K562 (cell line): ENCODE results near the gene GALP. TPM values are rescaled to one million over a fixed set of nuclear protein-coding genes. Genes with fewer than 3 reads are reported as not detected.

Source experiments
- ATAC-seq: fragments of 200-7000 bp; cut with Tn5 transposase; 3 replicates; pipeline ENCODE4 v1.9.1; 2020; ENCODE audit warnings: moderate library complexity
- BruUV-seq: library from RNA; stranded (reverse); fragments of 400-500 nt; replicated peaks from 2 replicates; lab custom pipeline; 2021; lab: Mats Ljungman, UMichigan
- CTCF ChIA-PET: fragments of 300-600 bp; formaldehyde crosslinking; extraction: SDS; loops from one replicate; lab custom pipeline; 2021; ENCODE audit warnings: low intra/inter-chr PET ratio; lab: Yijun Ruan, JAX
- POLR2A ChIA-PET: fragments of 300-600, 350-650 bp; sonication (Branson Sonifier 250); formaldehyde crosslinking; extraction: SDS; loops from one replicate; lab custom pipeline; 2021; ENCODE audit warnings: antibody characterized with exemption, inconsistent platforms; lab: Yijun Ruan, JAX
- DNase-seq, 4 experiments: peaks; one replicate each; pipeline versions ENCODE4 v3.0.0 to v3.0.0-alpha.2; 2011 to 2018; ENCODE audit warnings: low spot score in 3 of 4, mixed read lengths in 3 of 4; ENCODE audit errors: extremely low read depth in 1 of 4
- FAIRE-seq: peaks from 2 replicates; lab custom pipeline; 2011; peaks lifted over from hg19 to GRCh38; lab: Jason Lieb, UNC
- H2AFZ ChIP-seq: 2 replicates; pipeline ENCODE4 v1.6.0; 2011; ENCODE audit warnings: low read depth, low read length, control low read depth, inconsistent platforms
- H3K27ac ChIP-seq: fragments of 200-600 bp; 3 replicates; pipeline ENCODE4 v1.8.0; 2011; ENCODE audit warnings: low read depth, mild to moderate bottlenecking, control low read depth, inconsistent platforms, low read length, moderate library complexity, mixed read lengths; ENCODE audit errors: extremely low read depth
- H3K27me3 ChIP-seq, 2 experiments: fragments of 300-600 bp in 1 of 2; 2 replicates in 1 of 2; 3 replicates in 1 of 2; pipeline versions ENCODE4 v1.6.0 to v1.8.0; 2011; ENCODE audit warnings: inconsistent platforms in 2 of 2, low read length in 2 of 2, mild to moderate bottlenecking in 1 of 2, mixed read lengths in 1 of 2, moderate library complexity in 1 of 2; ENCODE audit not compliant: control insufficient read depth in 2 of 2, insufficient read depth in 2 of 2
- H3K36me3 ChIP-seq: fragments of 300-600 bp; 3 replicates; pipeline ENCODE4 v1.8.0; 2011; ENCODE audit warnings: mild to moderate bottlenecking, low read length, inconsistent platforms; ENCODE audit not compliant: control insufficient read depth, insufficient read depth
- H3K4me1 ChIP-seq, 2 experiments: fragments of 200-600 bp in 1 of 2; replicated peaks in 1 of 2; 2 replicates in 1 of 2; 3 replicates in 1 of 2; pipeline versions ENCODE4 v1.5.1 to v1.8.0; 2011; ENCODE audit warnings: inconsistent platforms in 2 of 2, low read length in 2 of 2, mild to moderate bottlenecking in 1 of 2, mixed read lengths in 1 of 2, moderate library complexity in 1 of 2; ENCODE audit not compliant: control insufficient read depth in 2 of 2, insufficient read depth in 2 of 2
- H3K4me2 ChIP-seq: 2 replicates; pipeline ENCODE4 v1.6.1; 2011; ENCODE audit warnings: low read length, control low read depth, inconsistent platforms, mixed read lengths; ENCODE audit not compliant: insufficient read depth
- H3K4me3 ChIP-seq: fragments of 200-600 bp; sonication (generic), shearing (Covaris generic); 2 replicates; pipeline ENCODE4 v1.5.1; 2016; ENCODE audit warnings: control low read depth, inconsistent platforms
- H3K79me2 ChIP-seq: fragments of 200-600 bp; 3 replicates; pipeline ENCODE4 v1.8.0; 2011; ENCODE audit warnings: low read length, inconsistent platforms; ENCODE audit not compliant: control insufficient read depth, insufficient read depth
- H3K9ac ChIP-seq, 2 experiments: 2 replicates each; pipeline versions ENCODE4 v1.6.0 to v1.6.1; 2011; ENCODE audit warnings: low read depth in 2 of 2, low read length in 2 of 2, control low read depth in 1 of 2, inconsistent platforms in 1 of 2, mild to moderate bottlenecking in 1 of 2, mixed read lengths in 1 of 2; ENCODE audit not compliant: insufficient read depth in 1 of 2
- H3K9me1 ChIP-seq: one replicate; pipeline ENCODE4 v1.6.0; 2011; ENCODE audit warnings: inconsistent platforms, mild to moderate bottlenecking, low read length, moderate library complexity; ENCODE audit not compliant: control insufficient read depth, insufficient read depth
- H3K9me3 ChIP-seq: replicated peaks from 2 replicates; pipeline ENCODE4 v1.5.1; 2011; ENCODE audit warnings: low read depth, low read length, inconsistent platforms; ENCODE audit not compliant: control insufficient read depth, insufficient read depth
- H4K20me1 ChIP-seq: replicated peaks from 2 replicates; pipeline ENCODE4 v1.6.1; 2011; ENCODE audit warnings: low read length, inconsistent platforms, mixed read lengths; ENCODE audit not compliant: control insufficient read depth, insufficient read depth
- CREB3 ChIP-seq: fragments of 450-650 bp; conservative IDR thresholded peaks from 2 replicates; pipeline ENCODE4 v1.6.1; 2016; ENCODE audit warnings: missing genetic modification characterization, low read depth, mild to moderate bottlenecking, missing compliant biosample characterization, moderate library complexity
- MTA2 ChIP-seq: fragments of 450-650 bp; IDR thresholded peaks from 2 replicates; pipeline ENCODE4 v1.6.1; 2016; ENCODE audit warnings: low read depth
- NFIC ChIP-seq: fragments of 450-650 bp; IDR thresholded peaks from 2 replicates; pipeline ENCODE4 v1.6.1; 2017; ENCODE audit warnings: mild to moderate bottlenecking, inconsistent platforms
- NR2C1 ChIP-seq, 2 experiments: fragments of 450-650 bp; IDR thresholded peaks; 2 replicates each; pipeline ENCODE4 v1.6.1; 2017; ENCODE audit warnings: mild to moderate bottlenecking in 2 of 2, antibody characterized with exemption in 1 of 2, inconsistent platforms in 1 of 2, missing compliant biosample characterization in 1 of 2, missing genetic modification characterization in 1 of 2
- SNRNP70 ChIP-seq: fragments of 200-400 bp; formaldehyde crosslinking; optimal IDR thresholded peaks from 2 replicates; pipeline ENCODE3; 2017; ENCODE audit warnings: low read depth, low read length
- THRAP3 ChIP-seq: fragments of 450-650 bp; IDR thresholded peaks from 2 replicates; pipeline ENCODE4 v1.6.1; 2016; ENCODE audit warnings: mild to moderate bottlenecking, inconsistent platforms, borderline replicate concordance
- TSC22D4 ChIP-seq: fragments of 450-650 bp; IDR thresholded peaks from 2 replicates; pipeline ENCODE4 v1.6.1; 2016; ENCODE audit warnings: missing genetic modification characterization, missing biosample characterization, control low read depth
- ZNF77 ChIP-seq: fragments of 250-450 bp; sonication (Bioruptor Pico); IDR thresholded peaks from 2 replicates; pipeline ENCODE4 v1.5.0; 2020
- ZSCAN32 ChIP-seq: fragments of 450-650 bp; formaldehyde crosslinking; IDR thresholded peaks from 2 replicates; pipeline ENCODE4 v1.4.0; 2020; ENCODE audit warnings: mild to moderate bottlenecking, moderate library complexity
- WGBS: fragments of 100-300 bp; shearing (Covaris generic); methylation state at CpG from one replicate; pipeline ENCODE4 v1.1.6; 2016; ENCODE audit warnings: low coverage, mixed read lengths; ENCODE audit not compliant: insufficient coverage; ENCODE audit errors: missing lambda C conversion rate; 5-methylcytosine and 5-hydroxymethylcytosine counted together
- in situ Hi-C: fragments of 300-500 bp; cut with MboI; formaldehyde crosslinking; loops from 4 replicates; pipeline ENCODE4 v1.15.0; 2018; ENCODE audit warnings: inconsistent platforms, mixed read lengths
- intact Hi-C: fragments of 100-400 bp; cut with micrococcal nuclease; formaldehyde crosslinking; loops from 2 replicates; pipeline ENCODE4 v1.14.2; 2022
- polyA plus RNA-seq, 8 experiments: library from polyadenylated mRNA; depleted of rRNA in 4 of 8; stranded (reverse) in 5 of 8; unstranded in 3 of 8; fragments of >200 nt; fragmentation: Nextera tagmentation in 2 of 8; fragmentation: Illumina TruSeq in 1 of 8; extraction: Ambion mirVana in 2 of 8; extraction: Trizol in 1 of 8; gene quantifications; 2 replicates each; pipeline versions ENCODE4 v1.2.1 to v1.2.3, GENCODE V29; 2011 to 2014; ENCODE audit warnings: inconsistent platforms in 1 of 8, missing spikeins in 1 of 8
- total RNA-seq, 7 experiments: library from RNA; depleted of rRNA in 6 of 7; stranded (reverse); fragments of >200 nt in 6 of 7; fragmentation: Illumina TruSeq in 2 of 7; extraction: Trizol in 2 of 7; gene quantifications; 2 replicates each; pipeline versions ENCODE4 v1.2.1 to v1.2.3, GENCODE V29; 2011 to 2021; ENCODE audit warnings: low replicate concordance in 1 of 7
- TF ChIP-seq, protein P1 (sequence below), 2 experiments: fragments of 200-800 bp in 1 of 2; sonication (Bioruptor generic) in 1 of 2; sonication (generic) in 1 of 2; formaldehyde crosslinking in 1 of 2; IDR thresholded peaks in 1 of 2; conservative IDR thresholded peaks in 1 of 2; 2 replicates each; pipeline versions ENCODE4 v1.5.0 to v1.6.1; 2016 to 2020; ENCODE audit warnings: missing compliant biosample characterization in 1 of 2, missing genetic modification characterization in 1 of 2, missing genetic modification reagents in 1 of 2

GALP gene
- total and polyA plus RNA-seq, 9 of the 15 experiments (the other 6 are each of a cell fraction or from before 2014, with no cell fraction given) = not detected

DNA sequence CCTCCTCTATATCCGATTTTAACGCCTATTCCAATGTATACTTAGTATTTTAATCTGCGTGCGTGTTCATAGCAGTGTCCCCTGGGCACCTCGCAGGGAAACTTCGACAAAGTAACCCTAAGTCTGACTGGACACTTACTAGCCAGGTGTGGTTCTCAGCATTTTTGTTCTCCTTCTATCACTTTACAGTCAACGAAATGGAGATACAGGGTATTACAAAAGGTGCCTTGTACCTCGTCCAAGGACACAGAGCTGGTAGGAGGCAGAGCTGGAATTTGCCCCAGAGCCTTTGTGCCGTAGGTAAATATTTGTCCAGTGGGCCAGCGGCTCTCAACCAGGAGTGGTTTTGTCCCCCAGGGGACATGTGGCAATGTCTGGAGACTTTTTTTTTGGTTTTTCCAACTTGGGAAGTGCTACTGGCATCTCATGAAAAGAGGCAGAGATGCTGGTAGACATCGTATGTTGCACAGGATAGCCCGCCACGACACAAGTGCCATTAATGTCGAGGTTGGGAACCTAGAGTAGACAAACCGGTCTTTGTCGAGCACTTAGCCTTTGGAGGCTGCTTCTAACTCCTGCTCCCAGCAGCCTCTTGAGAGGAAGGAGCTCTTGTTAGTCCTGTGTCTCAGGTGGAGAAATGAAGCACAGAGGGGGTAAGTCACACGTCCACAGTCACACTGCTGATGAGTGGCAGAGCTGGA is 33.6 kb upstream of the GALP start:
- in situ Hi-C loops = loop anchor here (25.0 kb wide), 1 partner anchor 980 kb away; the partner anchor contains the start of genes DNAAF3 and TNNI3
- BruUV-seq = TSS peak; percentile 48
- no peak for TF ChIP-seq CREB3 (tag)
- no peak for TF ChIP-seq ZSCAN32 (CRISPR knock-in tag)
- no peak for TF ChIP-seq THRAP3
- no peak for TF ChIP-seq MTA2
- TF ChIP-seq, protein P1, sequence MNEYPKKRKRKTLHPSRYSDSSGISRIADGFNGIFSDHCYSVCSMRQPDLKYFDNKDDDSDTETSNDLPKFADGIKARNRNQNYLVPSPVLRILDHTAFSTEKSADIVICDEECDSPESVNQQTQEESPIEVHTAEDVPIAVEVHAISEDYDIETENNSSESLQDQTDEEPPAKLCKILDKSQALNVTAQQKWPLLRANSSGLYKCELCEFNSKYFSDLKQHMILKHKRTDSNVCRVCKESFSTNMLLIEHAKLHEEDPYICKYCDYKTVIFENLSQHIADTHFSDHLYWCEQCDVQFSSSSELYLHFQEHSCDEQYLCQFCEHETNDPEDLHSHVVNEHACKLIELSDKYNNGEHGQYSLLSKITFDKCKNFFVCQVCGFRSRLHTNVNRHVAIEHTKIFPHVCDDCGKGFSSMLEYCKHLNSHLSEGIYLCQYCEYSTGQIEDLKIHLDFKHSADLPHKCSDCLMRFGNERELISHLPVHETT (CRISPR knock-in tag; conservative IDR thresholded peaks at IDR 0.05 in 1 of 2, IDR thresholded peaks at IDR 0.05 in 1 of 2) = no peak
- no peak for TF ChIP-seq ZNF77 (CRISPR knock-in tag)
- no peak for TF ChIP-seq NR2C1 (IDR thresholded peaks at IDR 0.05)
- no peak for TF ChIP-seq NR2C1 (tag; IDR thresholded peaks at IDR 0.05)
- no peak for TF ChIP-seq TSC22D4 (tag)
- TF ChIP-seq SNRNP70 = no peak
- TF ChIP-seq NFIC = no peak
- ChIA-PET CTCF (no interaction called here), POLR2A (interaction anchor here (1.3 kb wide), 1 partner anchor 21 kb away, joined by 4 read pairs; the partner anchor contains the start of gene ZNF787)
- ATAC-seq (no peak), DNase-seq (no peak), FAIRE-seq (no peak)
- Histone ChIP-seq H3K4me2 (peak overlapping the region; percentile 81), H3K9me3 (no peaks in the 10 kb centered on the region), H3K9me1 (no peaks in the 10 kb centered on the region), H3K79me2 (peaks cover 41% of the 10 kb centered on the region), H3K27ac (peak overlapping the region; percentile 12; the same call in 1 of the 3 replicates), H3K27me3 (no peaks in the 10 kb centered on the region), H4K20me1 (no peaks in the 10 kb centered on the region), H3K4me3 (peak overlapping the region; percentile 67), H2AFZ (peak overlapping the region; percentile 47; the same call in 1 of the 2 replicates), H3K36me3 (peaks cover 7% of the 10 kb centered on the region; the same call in 2 of the 3 replicates), H3K4me1 (peaks cover 11 to 18% of the 10 kb centered on the region in 2 experiments), H3K9ac (peak overlapping the region; percentile 12 to 32; a peak in 2 of 4 replicates)
- intact Hi-C loops = no loop called here
- 81% methylated on average over 17 of the region's 17 CpGs for WGBS
